ENCODE measurements around the gene WNT3. TPM values are rescaled to one million over a fixed set of nuclear protein-coding genes. Genes with fewer than 3 reads are reported as not detected.

Gene WNT3
- total and polyA plus RNA-seq, 4 donors = 0.19 to 4.3 (median 2.7) TPM

DNA sequence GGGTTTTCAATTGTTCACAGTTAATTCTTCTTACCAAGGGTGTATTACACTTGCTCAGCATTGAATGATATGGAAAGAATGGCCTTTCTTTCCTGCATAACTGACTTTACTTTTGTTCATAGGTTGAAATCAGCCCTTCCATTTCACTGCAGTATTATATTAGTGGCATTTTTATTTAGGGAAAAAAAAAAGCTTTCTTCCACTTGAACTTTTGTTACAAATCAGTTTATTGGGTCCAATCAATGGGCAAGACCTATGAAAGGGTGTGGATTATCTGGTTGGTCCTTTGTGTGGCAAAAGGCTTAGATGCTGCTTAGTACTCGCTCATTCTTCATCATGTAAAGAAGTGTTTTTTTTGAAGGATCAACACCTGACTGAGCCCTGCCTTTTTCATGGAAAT, 74.1 kb downstream of the WNT3 start:
- WGBS = 95% methylated on average over 1 of the region's 1 CpG
- Histone ChIP-seq H3K9me3 (ENCODE audit: control insufficient read depth in 4 of 4, low read length in 3 of 4) (no peaks in the 10 kb centered on the region), H3K27ac (ENCODE audit: low read depth in 1 of 2, low read length in 2 of 2) (no peak overlapping the region), H3K9ac (ENCODE audit: low read depth in 1 of 2, low read length in 2 of 2) (no peak overlapping the region), H3K36me3 (ENCODE audit: control insufficient read depth in 4 of 4, insufficient read depth in 3 of 4, low read depth in 1 of 4, low read length in 3 of 4) (peaks cover 0 to 2% (median 0%) of the 10 kb centered on the region in 4 donors), H3K4me1 (ENCODE audit: control insufficient read depth in 4 of 4, insufficient read depth in 4 of 4, low read length in 3 of 4) (no peaks in the 10 kb centered on the region), H3K4me3 (ENCODE audit: low read depth in 1 of 3, low read length in 3 of 3) (no peak overlapping the region), H3K27me3 (ENCODE audit: control insufficient read depth in 4 of 4, insufficient read depth in 4 of 4, low read length in 3 of 4) (no peaks in the 10 kb centered on the region)
- no peak for DNase-seq (ENCODE audit: low spot score)
- TF ChIP-seq, protein P1, sequence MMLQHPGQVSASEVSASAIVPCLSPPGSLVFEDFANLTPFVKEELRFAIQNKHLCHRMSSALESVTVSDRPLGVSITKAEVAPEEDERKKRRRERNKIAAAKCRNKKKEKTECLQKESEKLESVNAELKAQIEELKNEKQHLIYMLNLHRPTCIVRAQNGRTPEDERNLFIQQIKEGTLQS (IDR thresholded peaks at IDR 0.05) = no peak
- no peak for TF ChIP-seq RAD21 (IDR thresholded peaks at IDR 0.05)
- no peak for TF ChIP-seq YY1 (IDR thresholded peaks at IDR 0.05)
- no peak for TF ChIP-seq NR2F2 (IDR thresholded peaks at IDR 0.05)

DNA sequence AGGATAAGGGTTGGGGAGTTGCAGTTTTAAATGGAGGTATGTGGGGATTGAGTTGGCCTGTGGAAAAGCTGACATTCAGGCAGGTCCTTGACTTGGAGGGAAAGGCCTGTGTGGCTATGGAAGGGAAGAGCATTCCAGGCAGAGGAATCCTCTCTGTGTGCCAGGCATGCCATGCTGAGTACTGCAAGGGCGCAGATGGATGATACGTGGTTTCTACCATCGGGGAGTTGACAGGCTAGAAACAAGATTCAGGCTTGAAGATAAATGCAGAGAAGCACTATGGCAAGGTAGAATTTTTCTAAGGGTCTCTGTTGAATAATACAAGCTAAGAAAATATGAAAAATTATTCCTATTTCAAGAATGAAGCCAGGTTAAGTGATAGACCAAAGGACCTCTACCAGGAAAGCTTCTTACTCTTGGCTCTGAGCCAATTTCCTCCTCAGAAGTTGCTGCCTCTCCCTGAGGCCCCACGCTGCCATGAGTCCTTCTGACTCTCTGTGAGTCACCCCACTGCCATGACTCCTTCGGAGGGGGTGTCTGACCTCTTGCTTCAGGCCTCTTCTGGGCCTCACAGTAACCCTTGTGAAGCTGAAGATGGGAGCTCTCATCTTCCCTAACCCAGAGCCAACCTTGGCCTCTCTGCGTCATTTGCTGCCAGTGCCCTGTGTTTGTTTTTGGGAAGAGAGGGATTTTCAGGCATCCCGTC, 75.8 kb downstream of the WNT3 start:
- no peak overlapping the region for H3K4me3 ChIP-seq (ENCODE audit: low read depth in 1 of 3, low read length in 3 of 3)
- H3K27ac ChIP-seq (ENCODE audit: low read depth in 1 of 2, low read length in 2 of 2) = no peak overlapping the region
- no peaks in the 10 kb centered on the region for H3K27me3 ChIP-seq (ENCODE audit: control insufficient read depth in 4 of 4, insufficient read depth in 4 of 4, low read length in 3 of 4)
- H3K36me3 ChIP-seq (ENCODE audit: control insufficient read depth in 4 of 4, insufficient read depth in 3 of 4, low read depth in 1 of 4, low read length in 3 of 4) = peaks cover 0 to 2% (median 0%) of the 10 kb centered on the region in 4 donors
- 91% methylated on average over 7 of the region's 7 CpGs for WGBS
- TF ChIP-seq FOXA2 (IDR thresholded peaks at IDR 0.05) (no peak), YY1 (IDR thresholded peaks at IDR 0.05) (no peak), RXRA (IDR thresholded peaks at IDR 0.05) (no peak), SP1 (IDR thresholded peaks at IDR 0.05) (no peak), TAF1 (conservative IDR thresholded peaks at IDR 0.05) (no peak), RAD21 (IDR thresholded peaks at IDR 0.05) (no peak), HNF4G (IDR thresholded peaks at IDR 0.05) (no peak), GABPA (IDR thresholded peaks at IDR 0.05 in 1 of 2, conservative IDR thresholded peaks at IDR 0.05 in 1 of 2) (no peak), FOXA1 (IDR thresholded peaks at IDR 0.05) (no peak)
- TF ChIP-seq, protein P1 (IDR thresholded peaks at IDR 0.05) = no peak
- TF ChIP-seq, protein P2, sequence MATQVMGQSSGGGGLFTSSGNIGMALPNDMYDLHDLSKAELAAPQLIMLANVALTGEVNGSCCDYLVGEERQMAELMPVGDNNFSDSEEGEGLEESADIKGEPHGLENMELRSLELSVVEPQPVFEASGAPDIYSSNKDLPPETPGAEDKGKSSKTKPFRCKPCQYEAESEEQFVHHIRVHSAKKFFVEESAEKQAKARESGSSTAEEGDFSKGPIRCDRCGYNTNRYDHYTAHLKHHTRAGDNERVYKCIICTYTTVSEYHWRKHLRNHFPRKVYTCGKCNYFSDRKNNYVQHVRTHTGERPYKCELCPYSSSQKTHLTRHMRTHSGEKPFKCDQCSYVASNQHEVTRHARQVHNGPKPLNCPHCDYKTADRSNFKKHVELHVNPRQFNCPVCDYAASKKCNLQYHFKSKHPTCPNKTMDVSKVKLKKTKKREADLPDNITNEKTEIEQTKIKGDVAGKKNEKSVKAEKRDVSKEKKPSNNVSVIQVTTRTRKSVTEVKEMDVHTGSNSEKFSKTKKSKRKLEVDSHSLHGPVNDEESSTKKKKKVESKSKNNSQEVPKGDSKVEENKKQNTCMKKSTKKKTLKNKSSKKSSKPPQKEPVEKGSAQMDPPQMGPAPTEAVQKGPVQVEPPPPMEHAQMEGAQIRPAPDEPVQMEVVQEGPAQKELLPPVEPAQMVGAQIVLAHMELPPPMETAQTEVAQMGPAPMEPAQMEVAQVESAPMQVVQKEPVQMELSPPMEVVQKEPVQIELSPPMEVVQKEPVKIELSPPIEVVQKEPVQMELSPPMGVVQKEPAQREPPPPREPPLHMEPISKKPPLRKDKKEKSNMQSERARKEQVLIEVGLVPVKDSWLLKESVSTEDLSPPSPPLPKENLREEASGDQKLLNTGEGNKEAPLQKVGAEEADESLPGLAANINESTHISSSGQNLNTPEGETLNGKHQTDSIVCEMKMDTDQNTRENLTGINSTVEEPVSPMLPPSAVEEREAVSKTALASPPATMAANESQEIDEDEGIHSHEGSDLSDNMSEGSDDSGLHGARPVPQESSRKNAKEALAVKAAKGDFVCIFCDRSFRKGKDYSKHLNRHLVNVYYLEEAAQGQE (IDR thresholded peaks at IDR 0.05) = no peak
- TF ChIP-seq, protein P3, sequence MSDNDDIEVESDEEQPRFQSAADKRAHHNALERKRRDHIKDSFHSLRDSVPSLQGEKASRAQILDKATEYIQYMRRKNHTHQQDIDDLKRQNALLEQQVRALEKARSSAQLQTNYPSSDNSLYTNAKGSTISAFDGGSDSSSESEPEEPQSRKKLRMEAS (IDR thresholded peaks at IDR 0.05) = no peak
- TF ChIP-seq, protein P4, sequence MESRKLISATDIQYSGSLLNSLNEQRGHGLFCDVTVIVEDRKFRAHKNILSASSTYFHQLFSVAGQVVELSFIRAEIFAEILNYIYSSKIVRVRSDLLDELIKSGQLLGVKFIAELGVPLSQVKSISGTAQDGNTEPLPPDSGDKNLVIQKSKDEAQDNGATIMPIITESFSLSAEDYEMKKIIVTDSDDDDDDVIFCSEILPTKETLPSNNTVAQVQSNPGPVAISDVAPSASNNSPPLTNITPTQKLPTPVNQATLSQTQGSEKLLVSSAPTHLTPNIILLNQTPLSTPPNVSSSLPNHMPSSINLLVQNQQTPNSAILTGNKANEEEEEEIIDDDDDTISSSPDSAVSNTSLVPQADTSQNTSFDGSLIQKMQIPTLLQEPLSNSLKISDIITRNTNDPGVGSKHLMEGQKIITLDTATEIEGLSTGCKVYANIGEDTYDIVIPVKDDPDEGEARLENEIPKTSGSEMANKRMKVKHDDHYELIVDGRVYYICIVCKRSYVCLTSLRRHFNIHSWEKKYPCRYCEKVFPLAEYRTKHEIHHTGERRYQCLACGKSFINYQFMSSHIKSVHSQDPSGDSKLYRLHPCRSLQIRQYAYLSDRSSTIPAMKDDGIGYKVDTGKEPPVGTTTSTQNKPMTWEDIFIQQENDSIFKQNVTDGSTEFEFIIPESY (IDR thresholded peaks at IDR 0.05) = no peak
- TF ChIP-seq, protein P5, sequence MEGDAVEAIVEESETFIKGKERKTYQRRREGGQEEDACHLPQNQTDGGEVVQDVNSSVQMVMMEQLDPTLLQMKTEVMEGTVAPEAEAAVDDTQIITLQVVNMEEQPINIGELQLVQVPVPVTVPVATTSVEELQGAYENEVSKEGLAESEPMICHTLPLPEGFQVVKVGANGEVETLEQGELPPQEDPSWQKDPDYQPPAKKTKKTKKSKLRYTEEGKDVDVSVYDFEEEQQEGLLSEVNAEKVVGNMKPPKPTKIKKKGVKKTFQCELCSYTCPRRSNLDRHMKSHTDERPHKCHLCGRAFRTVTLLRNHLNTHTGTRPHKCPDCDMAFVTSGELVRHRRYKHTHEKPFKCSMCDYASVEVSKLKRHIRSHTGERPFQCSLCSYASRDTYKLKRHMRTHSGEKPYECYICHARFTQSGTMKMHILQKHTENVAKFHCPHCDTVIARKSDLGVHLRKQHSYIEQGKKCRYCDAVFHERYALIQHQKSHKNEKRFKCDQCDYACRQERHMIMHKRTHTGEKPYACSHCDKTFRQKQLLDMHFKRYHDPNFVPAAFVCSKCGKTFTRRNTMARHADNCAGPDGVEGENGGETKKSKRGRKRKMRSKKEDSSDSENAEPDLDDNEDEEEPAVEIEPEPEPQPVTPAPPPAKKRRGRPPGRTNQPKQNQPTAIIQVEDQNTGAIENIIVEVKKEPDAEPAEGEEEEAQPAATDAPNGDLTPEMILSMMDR (IDR thresholded peaks at IDR 0.05; ENCODE audit: low read depth, low read length, missing input control) = no peak
- H3K9me3 ChIP-seq (ENCODE audit: control insufficient read depth in 4 of 4, low read length in 3 of 4) = no peaks in the 10 kb centered on the region
- no peak for DNase-seq (ENCODE audit: low spot score)
- no peaks in the 10 kb centered on the region for H3K4me1 ChIP-seq (ENCODE audit: control insufficient read depth in 4 of 4, insufficient read depth in 4 of 4, low read length in 3 of 4)
- H3K9ac ChIP-seq (ENCODE audit: low read depth in 1 of 2, low read length in 2 of 2) = no peak overlapping the region
